Prostate gland (tissue), 2 donors: ENCODE results near the gene NHLRC2.

Experiments used
- POLR2A ChIP-seq: fragments of 450-650 bp; IDR thresholded peaks from one replicate; pipeline ENCODE4 v1.6.1; 2016; ENCODE audit warnings: antibody characterized with exemption, mild to moderate bottlenecking
- POLR2AphosphoS5 ChIP-seq: sonication (generic); formaldehyde crosslinking; IDR thresholded peaks from one replicate; pipeline ENCODE4 v1.6.1; 2017; ENCODE audit warnings: antibody characterized with exemption
- TF ChIP-seq, protein P1 (sequence below), 4 experiments: fragments of 200-600 bp in 2 of 4; fragments of 450-650 bp in 2 of 4; sonication (generic) in 2 of 4; IDR thresholded peaks; 1 replicate in 3 of 4; 2 replicates in 1 of 4; pipeline ENCODE4 v1.5.1; 2016 to 2019; ENCODE audit warnings: antibody characterized with exemption in 4 of 4, mild to moderate bottlenecking in 2 of 4, moderate library complexity in 2 of 4

- TF ChIP-seq, protein P1, sequence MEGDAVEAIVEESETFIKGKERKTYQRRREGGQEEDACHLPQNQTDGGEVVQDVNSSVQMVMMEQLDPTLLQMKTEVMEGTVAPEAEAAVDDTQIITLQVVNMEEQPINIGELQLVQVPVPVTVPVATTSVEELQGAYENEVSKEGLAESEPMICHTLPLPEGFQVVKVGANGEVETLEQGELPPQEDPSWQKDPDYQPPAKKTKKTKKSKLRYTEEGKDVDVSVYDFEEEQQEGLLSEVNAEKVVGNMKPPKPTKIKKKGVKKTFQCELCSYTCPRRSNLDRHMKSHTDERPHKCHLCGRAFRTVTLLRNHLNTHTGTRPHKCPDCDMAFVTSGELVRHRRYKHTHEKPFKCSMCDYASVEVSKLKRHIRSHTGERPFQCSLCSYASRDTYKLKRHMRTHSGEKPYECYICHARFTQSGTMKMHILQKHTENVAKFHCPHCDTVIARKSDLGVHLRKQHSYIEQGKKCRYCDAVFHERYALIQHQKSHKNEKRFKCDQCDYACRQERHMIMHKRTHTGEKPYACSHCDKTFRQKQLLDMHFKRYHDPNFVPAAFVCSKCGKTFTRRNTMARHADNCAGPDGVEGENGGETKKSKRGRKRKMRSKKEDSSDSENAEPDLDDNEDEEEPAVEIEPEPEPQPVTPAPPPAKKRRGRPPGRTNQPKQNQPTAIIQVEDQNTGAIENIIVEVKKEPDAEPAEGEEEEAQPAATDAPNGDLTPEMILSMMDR (IDR thresholded peaks at IDR 0.05): no peak
- TF ChIP-seq POLR2AphosphoS5 (no peak), POLR2A (no peak)
Observed at GRCh38 chr10:113937258-113937657, 82.8 kb downstream of the NHLRC2 start.
